Stimulated activated CD8-positive, alpha-beta memory T cell treated with anti-CD3 and anti-CD28 coated beads, Interleukin-12 subunit alpha, Interleukin-12 subunit beta, amount 100 ng/mL, for 1 hour (primary cell): ENCODE results near the gene DNAJC6.
"Not testable (repeated sequence)": the region's sequence is repeated elsewhere in the genome, so short reads cannot be mapped to it uniquely, and the experiment has no call there.

Experiments
- DNase-seq: peaks from one replicate; pipeline ENCODE4 v3.0.0-alpha.2; 2020; ENCODE audit warnings: low read depth

DNAJC6 gene

GRCh38 chr1:65309304-65310077 is at the start of gene DNAJC6:
Gene DNAJC6 (plus strand): TSS chr1:65309543. CDS start chr1:65309746, 203 bp downstream.
- peak; percentile 1 for DNase-seq

- no peak for DNase-seq
These were observed 49.5 kb upstream of the DNAJC6 start for GRCh38 chr1:65259816-65260215.

GRCh38 chr1:65260851-65261473 is 48.4 kb upstream of the DNAJC6 start:
- DNase-seq, result no peak

- no peak for DNase-seq
These were observed 46.1 kb upstream of the DNAJC6 start for GRCh38 chr1:65263286-65263685.

GRCh38 chr1:65264197-65264929 is 45.0 kb upstream of the DNAJC6 start:
- no peak for DNase-seq

- DNase-seq, result no peak
These were observed 44.1 kb upstream of the DNAJC6 start for GRCh38 chr1:65265296-65265650.

GRCh38 chr1:65265651-65266351 is 43.5 kb upstream of the DNAJC6 start:
- no peak for DNase-seq

GRCh38 chr1:65266476-65266875 is 42.9 kb upstream of the DNAJC6 start:
- DNase-seq, result no peak

GRCh38 chr1:65267271-65267670 is 42.1 kb upstream of the DNAJC6 start:
- DNase-seq, result no peak

- no peak for DNase-seq
These were observed 41.7 kb upstream of the DNAJC6 start for GRCh38 chr1:65267683-65268082.

GRCh38 chr1:65269612-65270011 is 39.7 kb upstream of the DNAJC6 start:
- DNase-seq, result no peak

GRCh38 chr1:65276197-65276939 is 33.0 kb upstream of the DNAJC6 start:
- DNase-seq, result no peak

GRCh38 chr1:65277605-65278347 is 31.6 kb upstream of the DNAJC6 start:
- no peak for DNase-seq

- DNase-seq, result no peak
These were observed 30.8 kb upstream of the DNAJC6 start for GRCh38 chr1:65278376-65279069.

- no peak for DNase-seq
These were observed 30.1 kb upstream of the DNAJC6 start for GRCh38 chr1:65279070-65279779.

GRCh38 chr1:65281846-65282245 is 27.5 kb upstream of the DNAJC6 start:
- DNase-seq, result no peak

GRCh38 chr1:65284229-65284628 is 25.1 kb upstream of the DNAJC6 start:
- DNase-seq, result no peak

- DNase-seq, result no peak
These were observed 19.9 kb upstream of the DNAJC6 start for GRCh38 chr1:65289449-65289848.

- DNase-seq, result not testable (repeated sequence)
These were observed 17.5 kb upstream of the DNAJC6 start for GRCh38 chr1:65291818-65292217.
